Measurements from ENCODE around the gene C22orf23. TPM values are rescaled to one million over a fixed set of nuclear protein-coding genes. Genes with fewer than 3 reads are reported as not detected.

C22orf23 gene
- total and polyA plus RNA-seq, 5 donors from 2014 or later: not detected

- H3K4me3 Mint-ChIP-seq: no peak overlapping the region
- H3K36me3 Mint-ChIP-seq: peaks cover 28% of the 10 kb centered on the region
- H3K27ac Mint-ChIP-seq: no peak overlapping the region
- H3K36me3 ChIP-seq (ENCODE audit: control insufficient read depth, insufficient read depth, low read length): peaks cover 22% of the 10 kb centered on the region
- H3K27me3 ChIP-seq (ENCODE audit: control insufficient read depth, insufficient read depth, low read length): no peaks in the 10 kb centered on the region
- no peaks in the 10 kb centered on the region for H3K4me1 ChIP-seq (ENCODE audit: control insufficient read depth, insufficient read depth, low read length, poor library complexity, severe bottlenecking)
- H3K27me3 Mint-ChIP-seq: no peaks in the 10 kb centered on the region
- H3K4me1 Mint-ChIP-seq: peaks cover 0 to 7% (median 1%) of the 10 kb centered on the region in 4 donors
- peaks cover 0 to 2% (median 0%) of the 10 kb centered on the region in 7 donors for H3K9me3 Mint-ChIP-seq
- H3K4me3 ChIP-seq (ENCODE audit: low read depth, low read length): no peak overlapping the region
- no peaks in the 10 kb centered on the region for H3K9me3 ChIP-seq (ENCODE audit: control insufficient read depth in 2 of 2, low read length in 2 of 2)
- DNase-seq (no peak), ATAC-seq (ENCODE audit: low read depth in 2 of 2) (no peak)
- H3K27ac ChIP-seq (ENCODE audit: insufficient read depth, low read length, poor library complexity, severe bottlenecking): no peak overlapping the region
Observed at GRCh38 chr22:37970864-37971263, 17.5 kb upstream of the C22orf23 start.

- DNase-seq (no peak), ATAC-seq (ENCODE audit: low read depth in 2 of 2) (no peak)
- H3K9me3 Mint-ChIP-seq: no peaks in the 10 kb centered on the region
- peaks cover 4 to 17% (median 5%) of the 10 kb centered on the region in 4 donors for H3K4me1 Mint-ChIP-seq
- Histone ChIP-seq H3K4me1 (ENCODE audit: control insufficient read depth, insufficient read depth, low read length, poor library complexity, severe bottlenecking) (no peaks in the 10 kb centered on the region), H3K27ac (ENCODE audit: insufficient read depth, low read length, poor library complexity, severe bottlenecking) (no peak overlapping the region), H3K36me3 (ENCODE audit: control insufficient read depth, insufficient read depth, low read length) (peaks cover 22% of the 10 kb centered on the region), H3K27me3 (ENCODE audit: control insufficient read depth, insufficient read depth, low read length) (no peaks in the 10 kb centered on the region), H3K4me3 (ENCODE audit: low read depth, low read length) (no peak overlapping the region), H3K9me3 (ENCODE audit: control insufficient read depth in 2 of 2, low read length in 2 of 2) (no peaks in the 10 kb centered on the region)
- H3K27me3 Mint-ChIP-seq: no peaks in the 10 kb centered on the region
- no peak overlapping the region for H3K27ac Mint-ChIP-seq
- peaks cover 24% of the 10 kb centered on the region for H3K36me3 Mint-ChIP-seq
- no peak overlapping the region for H3K4me3 Mint-ChIP-seq
Observed at GRCh38 chr22:37968452-37969251, 15.3 kb upstream of the C22orf23 start.

GRCh38 chr22:37967637-37968451, 14.4 kb upstream of the C22orf23 start:
- no peaks in the 10 kb centered on the region for H3K27me3 Mint-ChIP-seq
- DNase-seq: no peak
- no peak overlapping the region for H3K4me3 ChIP-seq (ENCODE audit: low read depth, low read length)
- H3K27ac Mint-ChIP-seq: no peak overlapping the region
- H3K4me3 Mint-ChIP-seq: no peak overlapping the region
- H3K4me1 Mint-ChIP-seq: peaks cover 4 to 17% (median 5%) of the 10 kb centered on the region in 4 donors
- no peaks in the 10 kb centered on the region for H3K27me3 ChIP-seq (ENCODE audit: control insufficient read depth, insufficient read depth, low read length)
- no peaks in the 10 kb centered on the region for H3K9me3 ChIP-seq (ENCODE audit: control insufficient read depth in 2 of 2, low read length in 2 of 2)
- peaks cover 28% of the 10 kb centered on the region for H3K36me3 ChIP-seq (ENCODE audit: control insufficient read depth, insufficient read depth, low read length)
- no peak for ATAC-seq (ENCODE audit: low read depth in 2 of 2)
- no peak overlapping the region for H3K27ac ChIP-seq (ENCODE audit: insufficient read depth, low read length, poor library complexity, severe bottlenecking)
- no peaks in the 10 kb centered on the region for H3K4me1 ChIP-seq (ENCODE audit: control insufficient read depth, insufficient read depth, low read length, poor library complexity, severe bottlenecking)
- H3K9me3 Mint-ChIP-seq: no peaks in the 10 kb centered on the region
- peaks cover 24% of the 10 kb centered on the region for H3K36me3 Mint-ChIP-seq

- Mint-ChIP-seq H3K4me1 (peaks cover 4 to 17% (median 6%) of the 10 kb centered on the region in 4 donors), H3K9me3 (no peaks in the 10 kb centered on the region), H3K4me3 (no peak overlapping the region), H3K27ac (no peak overlapping the region), H3K27me3 (no peaks in the 10 kb centered on the region), H3K36me3 (peaks cover 27% of the 10 kb centered on the region)
- H3K4me3 ChIP-seq (ENCODE audit: low read depth, low read length): no peak overlapping the region
- no peak overlapping the region for H3K27ac ChIP-seq (ENCODE audit: insufficient read depth, low read length, poor library complexity, severe bottlenecking)
- no peaks in the 10 kb centered on the region for H3K27me3 ChIP-seq (ENCODE audit: control insufficient read depth, insufficient read depth, low read length)
- H3K36me3 ChIP-seq (ENCODE audit: control insufficient read depth, insufficient read depth, low read length): peaks cover 32% of the 10 kb centered on the region
- H3K9me3 ChIP-seq (ENCODE audit: control insufficient read depth in 2 of 2, low read length in 2 of 2): no peaks in the 10 kb centered on the region
- no peak for DNase-seq
- no peak for ATAC-seq (ENCODE audit: low read depth in 2 of 2)
- no peaks in the 10 kb centered on the region for H3K4me1 ChIP-seq (ENCODE audit: control insufficient read depth, insufficient read depth, low read length, poor library complexity, severe bottlenecking)
Observed at GRCh38 chr22:37967147-37967546, 13.7 kb upstream of the C22orf23 start.

- H3K36me3 ChIP-seq (ENCODE audit: control insufficient read depth, insufficient read depth, low read length): peaks cover 41% of the 10 kb centered on the region
- no peak overlapping the region for H3K27ac ChIP-seq (ENCODE audit: insufficient read depth, low read length, poor library complexity, severe bottlenecking)
- ATAC-seq (ENCODE audit: low read depth in 2 of 2): no peak
- H3K4me1 Mint-ChIP-seq: peaks cover 4 to 24% (median 8%) of the 10 kb centered on the region in 4 donors
- H3K27me3 ChIP-seq (ENCODE audit: control insufficient read depth, insufficient read depth, low read length): no peaks in the 10 kb centered on the region
- no peak for DNase-seq
- H3K36me3 Mint-ChIP-seq: peaks cover 35% of the 10 kb centered on the region
- no peak overlapping the region for H3K4me3 ChIP-seq (ENCODE audit: low read depth, low read length)
- no peaks in the 10 kb centered on the region for H3K9me3 Mint-ChIP-seq
- H3K4me1 ChIP-seq (ENCODE audit: control insufficient read depth, insufficient read depth, low read length, poor library complexity, severe bottlenecking): no peaks in the 10 kb centered on the region
- H3K27me3 Mint-ChIP-seq: no peaks in the 10 kb centered on the region
- H3K4me3 Mint-ChIP-seq: no peak overlapping the region
- H3K27ac Mint-ChIP-seq: no peak overlapping the region
- no peaks in the 10 kb centered on the region for H3K9me3 ChIP-seq (ENCODE audit: control insufficient read depth in 2 of 2, low read length in 2 of 2)
Observed at GRCh38 chr22:37965940-37966664, 12.7 kb upstream of the C22orf23 start.

- peaks cover 59% of the 10 kb centered on the region for H3K36me3 ChIP-seq (ENCODE audit: control insufficient read depth, insufficient read depth, low read length)
- ATAC-seq (ENCODE audit: low read depth in 2 of 2) (no peak), DNase-seq (no peak)
- H3K9me3 Mint-ChIP-seq: no peaks in the 10 kb centered on the region
- H3K36me3 Mint-ChIP-seq: peaks cover 51% of the 10 kb centered on the region
- H3K4me1 Mint-ChIP-seq: peaks cover 4 to 39% (median 24%) of the 10 kb centered on the region in 4 donors
- no peaks in the 10 kb centered on the region for H3K4me1 ChIP-seq (ENCODE audit: control insufficient read depth, insufficient read depth, low read length, poor library complexity, severe bottlenecking)
- no peak overlapping the region for H3K4me3 Mint-ChIP-seq
- H3K27me3 Mint-ChIP-seq: no peaks in the 10 kb centered on the region
- H3K27ac ChIP-seq (ENCODE audit: insufficient read depth, low read length, poor library complexity, severe bottlenecking): no peak overlapping the region
- no peaks in the 10 kb centered on the region for H3K9me3 ChIP-seq (ENCODE audit: control insufficient read depth in 2 of 2, low read length in 2 of 2)
- H3K27me3 ChIP-seq (ENCODE audit: control insufficient read depth, insufficient read depth, low read length): no peaks in the 10 kb centered on the region
- no peak overlapping the region for H3K27ac Mint-ChIP-seq
- H3K4me3 ChIP-seq (ENCODE audit: low read depth, low read length): no peak overlapping the region
Observed at GRCh38 chr22:37961062-37961461, 7.7 kb upstream of the C22orf23 start.

GRCh38 chr22:37959231-37959825, 5.9 kb upstream of the C22orf23 start:
- H3K27ac Mint-ChIP-seq: no peak overlapping the region
- Histone ChIP-seq H3K36me3 (ENCODE audit: control insufficient read depth, insufficient read depth, low read length) (peaks cover 59% of the 10 kb centered on the region), H3K4me1 (ENCODE audit: control insufficient read depth, insufficient read depth, low read length, poor library complexity, severe bottlenecking) (peaks cover 7% of the 10 kb centered on the region), H3K27ac (ENCODE audit: insufficient read depth, low read length, poor library complexity, severe bottlenecking) (no peak overlapping the region), H3K27me3 (ENCODE audit: control insufficient read depth, insufficient read depth, low read length) (no peaks in the 10 kb centered on the region), H3K4me3 (ENCODE audit: low read depth, low read length) (no peak overlapping the region), H3K9me3 (ENCODE audit: control insufficient read depth in 2 of 2, low read length in 2 of 2) (no peaks in the 10 kb centered on the region)
- H3K36me3 Mint-ChIP-seq: peaks cover 51% of the 10 kb centered on the region
- H3K4me1 Mint-ChIP-seq: peaks cover 5 to 37% (median 28%) of the 10 kb centered on the region in 4 donors
- ATAC-seq (ENCODE audit: low read depth in 2 of 2) (no peak), DNase-seq (no peak)
- H3K27me3 Mint-ChIP-seq: no peaks in the 10 kb centered on the region
- no peaks in the 10 kb centered on the region for H3K9me3 Mint-ChIP-seq
- H3K4me3 Mint-ChIP-seq: no peak overlapping the region
